NT2/D1 (cell line): ENCODE data around the gene KCNH2.
A peak's percentile ranks its signal among the peaks of the same experiment; 100 is the strongest.

Experiments
- DNase-seq: peaks from one replicate; pipeline ENCODE4 v3.0.0-alpha.2; 2011; ENCODE audit warnings: low read depth, low spot score
- H3K27me3 ChIP-seq: 2 replicates; pipeline ENCODE4 v1.6.0; 2011; ENCODE audit warnings: mild to moderate bottlenecking; ENCODE audit not compliant: insufficient read length, insufficient read depth
- H3K36me3 ChIP-seq: 2 replicates; pipeline ENCODE4 v1.6.1; 2011; ENCODE audit warnings: mild to moderate bottlenecking, low read length, mixed read lengths; ENCODE audit not compliant: insufficient read depth, insufficient read length
- H3K4me1 ChIP-seq: 2 replicates; pipeline ENCODE4 v1.5.1; 2011; ENCODE audit not compliant: insufficient read depth, insufficient read length
- H3K4me3 ChIP-seq: 2 replicates; pipeline ENCODE4 v1.5.1; 2011; ENCODE audit warnings: low read depth; ENCODE audit not compliant: insufficient read length
- H3K9ac ChIP-seq: 2 replicates; pipeline ENCODE4 v1.6.0; 2011; ENCODE audit warnings: low read depth; ENCODE audit not compliant: insufficient read length
- H3K9me3 ChIP-seq: 2 replicates; pipeline ENCODE4 v1.5.1; 2011; ENCODE audit warnings: mild to moderate bottlenecking, low read length; ENCODE audit not compliant: insufficient read depth
- SUZ12 ChIP-seq: IDR thresholded peaks from 2 replicates; pipeline ENCODE4 v1.6.1; 2011; ENCODE audit not compliant: insufficient read length, insufficient read depth; ENCODE audit errors: extremely low read depth
- YY1 ChIP-seq: IDR thresholded peaks from 2 replicates; pipeline ENCODE4 v1.6.1; 2011; ENCODE audit not compliant: insufficient read length, insufficient read depth
- ZNF274 ChIP-seq: IDR thresholded peaks from 2 replicates; pipeline ENCODE4 v1.6.1; 2011; ENCODE audit warnings: mild to moderate bottlenecking, low read depth, low read length

Gene KCNH2

GRCh38 chr7:151006590-151007300, 28.6 kb upstream of the KCNH2 start:
- no peaks in the 10 kb centered on the region for H3K9me3 ChIP-seq
- DNase-seq: no peak
- H3K4me1 ChIP-seq: peaks cover 16% of the 10 kb centered on the region
- H3K9ac ChIP-seq: peak overlapping the region; percentile 32
- H3K4me3 ChIP-seq: no peak overlapping the region
- no peaks in the 10 kb centered on the region for H3K36me3 ChIP-seq
- no peaks in the 10 kb centered on the region for H3K27me3 ChIP-seq
- TF ChIP-seq ZNF274 (no peak), YY1 (no peak), SUZ12 (no peak)

GRCh38 chr7:151005566-151005965, 27.4 kb upstream of the KCNH2 start:
- no peaks in the 10 kb centered on the region for H3K27me3 ChIP-seq
- no peak for DNase-seq
- H3K9ac ChIP-seq: no peak overlapping the region
- H3K9me3 ChIP-seq: no peaks in the 10 kb centered on the region
- no peak overlapping the region for H3K4me3 ChIP-seq
- peaks cover 16% of the 10 kb centered on the region for H3K4me1 ChIP-seq
- TF ChIP-seq SUZ12 (no peak), YY1 (no peak), ZNF274 (no peak)
- no peaks in the 10 kb centered on the region for H3K36me3 ChIP-seq

GRCh38 chr7:151003572-151003971, 25.5 kb upstream of the KCNH2 start:
- H3K4me1 ChIP-seq: peaks cover 13% of the 10 kb centered on the region
- no peaks in the 10 kb centered on the region for H3K27me3 ChIP-seq
- H3K9me3 ChIP-seq: no peaks in the 10 kb centered on the region
- no peak overlapping the region for H3K9ac ChIP-seq
- no peak overlapping the region for H3K4me3 ChIP-seq
- TF ChIP-seq ZNF274 (no peak), SUZ12 (no peak), YY1 (no peak)
- H3K36me3 ChIP-seq: no peaks in the 10 kb centered on the region
- DNase-seq: no peak

DNA sequence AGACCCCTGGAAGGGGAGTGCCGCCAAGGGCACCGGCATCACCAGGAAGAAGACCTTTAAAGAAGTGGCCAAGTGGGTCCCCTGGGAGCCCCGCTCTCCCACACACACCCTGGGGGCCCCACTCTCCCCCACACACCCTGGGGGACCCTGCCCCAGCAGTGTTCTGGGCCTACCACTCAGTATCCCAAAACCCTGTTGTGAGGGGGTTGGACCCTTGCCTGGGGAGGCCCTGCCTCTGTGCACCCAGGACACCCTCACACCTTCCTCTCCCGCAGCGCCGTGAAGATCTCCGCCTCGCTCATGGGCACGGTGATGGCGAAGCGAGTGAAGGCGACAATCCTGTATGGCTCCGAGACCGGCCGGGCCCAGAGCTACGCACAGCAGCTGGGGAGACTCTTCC, 23.4 kb upstream of the KCNH2 start:
- TF ChIP-seq YY1: no peak
- no peak for TF ChIP-seq SUZ12
- TF ChIP-seq ZNF274: no peak
- Histone ChIP-seq H3K9me3 (no peaks in the 10 kb centered on the region), H3K9ac (no peak overlapping the region), H3K36me3 (no peaks in the 10 kb centered on the region), H3K27me3 (no peaks in the 10 kb centered on the region), H3K4me1 (no peaks in the 10 kb centered on the region), H3K4me3 (no peak overlapping the region)
- no peak for DNase-seq

DNA sequence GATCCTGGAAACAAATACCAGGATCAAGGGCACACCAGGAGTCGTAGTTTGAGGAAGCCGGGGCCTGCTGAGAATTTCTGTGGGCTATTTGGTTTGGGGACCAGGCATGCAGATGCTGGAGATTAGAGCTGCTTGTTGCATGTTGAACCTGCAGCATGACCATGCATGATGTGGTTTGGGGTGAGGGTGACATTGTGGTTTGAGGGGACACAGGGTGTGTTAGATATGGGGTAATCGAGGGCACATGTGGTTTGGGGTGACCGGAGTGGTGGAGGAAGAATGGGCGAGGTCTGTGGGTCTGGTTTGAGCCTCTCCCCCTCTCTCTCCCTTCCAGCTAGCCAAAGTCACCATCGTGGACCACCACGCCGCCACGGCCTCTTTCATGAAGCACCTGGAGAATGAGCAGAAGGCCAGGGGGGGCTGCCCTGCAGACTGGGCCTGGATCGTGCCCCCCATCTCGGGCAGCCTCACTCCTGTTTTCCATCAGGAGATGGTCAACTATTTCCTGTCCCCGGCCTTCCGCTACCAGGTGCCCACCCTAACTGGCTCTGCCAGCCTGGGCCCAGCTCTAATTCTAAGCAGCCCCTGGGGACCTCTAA, 22.9 kb upstream of the KCNH2 start:
- no peak overlapping the region for H3K9ac ChIP-seq
- no peaks in the 10 kb centered on the region for H3K27me3 ChIP-seq
- H3K36me3 ChIP-seq: no peaks in the 10 kb centered on the region
- TF ChIP-seq YY1 (no peak), SUZ12 (no peak), ZNF274 (no peak)
- H3K4me1 ChIP-seq: no peaks in the 10 kb centered on the region
- no peaks in the 10 kb centered on the region for H3K9me3 ChIP-seq
- no peak overlapping the region for H3K4me3 ChIP-seq
- no peak for DNase-seq

DNA sequence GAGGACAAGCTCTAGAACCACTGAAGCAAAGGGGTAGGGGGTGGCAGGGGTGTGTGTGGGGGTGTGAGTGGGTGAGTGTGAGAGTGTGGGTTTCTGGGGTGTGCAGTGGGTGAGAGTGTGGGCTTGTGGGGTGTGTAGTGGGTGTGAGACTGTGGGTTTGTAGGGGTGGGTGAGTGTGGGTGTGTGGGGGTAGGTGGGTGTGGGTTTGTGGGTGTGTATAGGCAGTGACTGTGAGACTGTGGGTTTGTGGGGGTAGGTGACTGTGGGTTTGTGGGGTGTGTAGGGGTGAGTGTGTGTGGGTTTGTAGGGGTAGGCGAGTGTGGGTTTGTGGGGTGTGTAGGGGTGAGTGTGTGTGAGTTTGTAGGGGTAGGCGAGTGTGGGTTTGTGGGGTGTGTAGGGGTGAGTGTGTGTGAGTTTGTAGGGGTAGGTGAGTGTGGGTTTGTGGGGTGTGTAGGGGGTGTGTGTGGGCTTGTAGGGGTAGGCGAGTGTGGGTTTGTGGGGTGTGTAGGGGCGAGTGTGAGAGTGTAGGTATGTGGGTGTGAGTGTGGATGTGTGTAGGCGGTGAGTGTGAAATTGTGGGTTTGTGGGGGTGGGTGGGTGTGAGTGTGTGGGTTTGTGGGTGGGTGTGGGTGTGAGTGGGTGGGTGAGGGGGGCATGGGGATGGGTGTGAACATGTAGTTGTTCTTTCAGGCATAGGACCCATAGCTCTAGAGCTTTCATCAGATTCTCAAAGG, 21.5 kb upstream of the KCNH2 start:
- H3K9ac ChIP-seq: no peak overlapping the region
- no peak for TF ChIP-seq SUZ12
- TF ChIP-seq YY1: no peak
- TF ChIP-seq ZNF274: no peak
- no peaks in the 10 kb centered on the region for H3K36me3 ChIP-seq
- H3K4me3 ChIP-seq: no peak overlapping the region
- H3K4me1 ChIP-seq: no peaks in the 10 kb centered on the region
- no peaks in the 10 kb centered on the region for H3K9me3 ChIP-seq
- DNase-seq: no peak
- H3K27me3 ChIP-seq: no peaks in the 10 kb centered on the region

- DNase-seq: no peak
- Histone ChIP-seq H3K9me3 (no peaks in the 10 kb centered on the region), H3K9ac (no peak overlapping the region), H3K4me3 (no peak overlapping the region), H3K27me3 (no peaks in the 10 kb centered on the region), H3K36me3 (no peaks in the 10 kb centered on the region), H3K4me1 (peaks cover 1% of the 10 kb centered on the region)
- TF ChIP-seq SUZ12 (no peak), ZNF274 (no peak), YY1 (no peak)
These were observed 20.9 kb upstream of the KCNH2 start for GRCh38 chr7:150999001-150999400.
